ENCODE data around the gene KIF26B.

GRCh38 chr1:245510144-245510543 is 355.4 kb downstream of the KIF26B start:
- TF ChIP-seq, protein P1, sequence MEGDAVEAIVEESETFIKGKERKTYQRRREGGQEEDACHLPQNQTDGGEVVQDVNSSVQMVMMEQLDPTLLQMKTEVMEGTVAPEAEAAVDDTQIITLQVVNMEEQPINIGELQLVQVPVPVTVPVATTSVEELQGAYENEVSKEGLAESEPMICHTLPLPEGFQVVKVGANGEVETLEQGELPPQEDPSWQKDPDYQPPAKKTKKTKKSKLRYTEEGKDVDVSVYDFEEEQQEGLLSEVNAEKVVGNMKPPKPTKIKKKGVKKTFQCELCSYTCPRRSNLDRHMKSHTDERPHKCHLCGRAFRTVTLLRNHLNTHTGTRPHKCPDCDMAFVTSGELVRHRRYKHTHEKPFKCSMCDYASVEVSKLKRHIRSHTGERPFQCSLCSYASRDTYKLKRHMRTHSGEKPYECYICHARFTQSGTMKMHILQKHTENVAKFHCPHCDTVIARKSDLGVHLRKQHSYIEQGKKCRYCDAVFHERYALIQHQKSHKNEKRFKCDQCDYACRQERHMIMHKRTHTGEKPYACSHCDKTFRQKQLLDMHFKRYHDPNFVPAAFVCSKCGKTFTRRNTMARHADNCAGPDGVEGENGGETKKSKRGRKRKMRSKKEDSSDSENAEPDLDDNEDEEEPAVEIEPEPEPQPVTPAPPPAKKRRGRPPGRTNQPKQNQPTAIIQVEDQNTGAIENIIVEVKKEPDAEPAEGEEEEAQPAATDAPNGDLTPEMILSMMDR (IDR thresholded peaks at IDR 0.05): no peak
- TF ChIP-seq EP300 (IDR thresholded peaks at IDR 0.05; ENCODE audit: low read depth) (no peak), POLR2AphosphoS5 (IDR thresholded peaks at IDR 0.05) (no peak)

All from transverse colon (tissue), 4 donors.